ENCODE results near the gene SIL1.

- TF ChIP-seq CTCF (IDR thresholded peaks at IDR 0.05; ENCODE audit: insufficient read depth, low read depth, low read length): no peak
- TF ChIP-seq EZH2 (IDR thresholded peaks at IDR 0.05; ENCODE audit: insufficient read depth, low read length): no peak
Observed at GRCh38 chr5:139167533-139167932, 30.6 kb downstream of the SIL1 start.
